ENCODE results near the gene PLXDC1. TPM values are rescaled to one million over a fixed set of nuclear protein-coding genes. Genes with fewer than 3 reads are reported as not detected.

Gene PLXDC1
- total and polyA plus RNA-seq, 2 of the 8 experiments (the other 6 are each of a cell fraction or from before 2014, with no cell fraction given): 4.1 to 14.6 TPM

DNA sequence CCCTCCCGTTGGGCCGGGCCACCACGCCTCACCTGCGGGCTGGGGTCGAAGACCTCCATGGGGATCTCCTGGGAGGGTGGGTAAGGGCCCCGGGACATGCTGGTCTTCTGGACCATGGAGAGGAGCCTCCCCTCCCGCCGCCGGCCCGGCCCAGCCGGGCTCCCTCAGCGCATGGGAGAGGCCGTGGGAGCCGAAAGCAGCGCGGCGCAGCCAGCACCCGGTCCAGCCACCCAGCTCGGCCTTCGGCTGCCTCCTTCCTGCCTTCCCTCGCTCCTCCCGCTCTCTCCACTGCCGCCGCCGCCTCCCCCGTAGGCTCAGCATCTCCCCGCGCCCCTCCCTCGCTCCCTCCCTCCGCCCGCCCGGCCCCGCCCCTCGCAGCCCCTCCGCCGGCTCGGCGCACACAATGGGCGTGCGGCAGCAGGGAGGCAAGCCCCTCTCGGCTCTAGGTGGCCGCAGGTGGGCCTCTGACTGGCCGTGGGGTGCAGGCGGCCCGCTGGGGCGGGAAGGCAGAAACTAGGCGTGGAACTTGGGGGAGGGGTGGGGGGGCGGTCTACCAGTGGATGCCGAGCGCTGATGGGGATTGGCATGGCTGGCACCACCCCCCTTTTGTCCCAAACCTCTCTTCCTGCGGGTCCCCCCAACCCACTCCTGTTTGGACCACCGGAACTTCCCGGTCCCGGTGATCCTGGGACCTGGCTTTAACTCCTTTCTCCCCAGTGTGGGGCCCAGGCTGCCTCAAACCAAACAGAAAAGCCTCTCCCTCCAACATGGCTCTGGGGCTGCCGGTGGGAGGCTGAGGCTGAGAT, 46.1 kb upstream of the PLXDC1 start, which contains the start of gene CACNB1 (continued):
- TF ChIP-seq, protein P1, sequence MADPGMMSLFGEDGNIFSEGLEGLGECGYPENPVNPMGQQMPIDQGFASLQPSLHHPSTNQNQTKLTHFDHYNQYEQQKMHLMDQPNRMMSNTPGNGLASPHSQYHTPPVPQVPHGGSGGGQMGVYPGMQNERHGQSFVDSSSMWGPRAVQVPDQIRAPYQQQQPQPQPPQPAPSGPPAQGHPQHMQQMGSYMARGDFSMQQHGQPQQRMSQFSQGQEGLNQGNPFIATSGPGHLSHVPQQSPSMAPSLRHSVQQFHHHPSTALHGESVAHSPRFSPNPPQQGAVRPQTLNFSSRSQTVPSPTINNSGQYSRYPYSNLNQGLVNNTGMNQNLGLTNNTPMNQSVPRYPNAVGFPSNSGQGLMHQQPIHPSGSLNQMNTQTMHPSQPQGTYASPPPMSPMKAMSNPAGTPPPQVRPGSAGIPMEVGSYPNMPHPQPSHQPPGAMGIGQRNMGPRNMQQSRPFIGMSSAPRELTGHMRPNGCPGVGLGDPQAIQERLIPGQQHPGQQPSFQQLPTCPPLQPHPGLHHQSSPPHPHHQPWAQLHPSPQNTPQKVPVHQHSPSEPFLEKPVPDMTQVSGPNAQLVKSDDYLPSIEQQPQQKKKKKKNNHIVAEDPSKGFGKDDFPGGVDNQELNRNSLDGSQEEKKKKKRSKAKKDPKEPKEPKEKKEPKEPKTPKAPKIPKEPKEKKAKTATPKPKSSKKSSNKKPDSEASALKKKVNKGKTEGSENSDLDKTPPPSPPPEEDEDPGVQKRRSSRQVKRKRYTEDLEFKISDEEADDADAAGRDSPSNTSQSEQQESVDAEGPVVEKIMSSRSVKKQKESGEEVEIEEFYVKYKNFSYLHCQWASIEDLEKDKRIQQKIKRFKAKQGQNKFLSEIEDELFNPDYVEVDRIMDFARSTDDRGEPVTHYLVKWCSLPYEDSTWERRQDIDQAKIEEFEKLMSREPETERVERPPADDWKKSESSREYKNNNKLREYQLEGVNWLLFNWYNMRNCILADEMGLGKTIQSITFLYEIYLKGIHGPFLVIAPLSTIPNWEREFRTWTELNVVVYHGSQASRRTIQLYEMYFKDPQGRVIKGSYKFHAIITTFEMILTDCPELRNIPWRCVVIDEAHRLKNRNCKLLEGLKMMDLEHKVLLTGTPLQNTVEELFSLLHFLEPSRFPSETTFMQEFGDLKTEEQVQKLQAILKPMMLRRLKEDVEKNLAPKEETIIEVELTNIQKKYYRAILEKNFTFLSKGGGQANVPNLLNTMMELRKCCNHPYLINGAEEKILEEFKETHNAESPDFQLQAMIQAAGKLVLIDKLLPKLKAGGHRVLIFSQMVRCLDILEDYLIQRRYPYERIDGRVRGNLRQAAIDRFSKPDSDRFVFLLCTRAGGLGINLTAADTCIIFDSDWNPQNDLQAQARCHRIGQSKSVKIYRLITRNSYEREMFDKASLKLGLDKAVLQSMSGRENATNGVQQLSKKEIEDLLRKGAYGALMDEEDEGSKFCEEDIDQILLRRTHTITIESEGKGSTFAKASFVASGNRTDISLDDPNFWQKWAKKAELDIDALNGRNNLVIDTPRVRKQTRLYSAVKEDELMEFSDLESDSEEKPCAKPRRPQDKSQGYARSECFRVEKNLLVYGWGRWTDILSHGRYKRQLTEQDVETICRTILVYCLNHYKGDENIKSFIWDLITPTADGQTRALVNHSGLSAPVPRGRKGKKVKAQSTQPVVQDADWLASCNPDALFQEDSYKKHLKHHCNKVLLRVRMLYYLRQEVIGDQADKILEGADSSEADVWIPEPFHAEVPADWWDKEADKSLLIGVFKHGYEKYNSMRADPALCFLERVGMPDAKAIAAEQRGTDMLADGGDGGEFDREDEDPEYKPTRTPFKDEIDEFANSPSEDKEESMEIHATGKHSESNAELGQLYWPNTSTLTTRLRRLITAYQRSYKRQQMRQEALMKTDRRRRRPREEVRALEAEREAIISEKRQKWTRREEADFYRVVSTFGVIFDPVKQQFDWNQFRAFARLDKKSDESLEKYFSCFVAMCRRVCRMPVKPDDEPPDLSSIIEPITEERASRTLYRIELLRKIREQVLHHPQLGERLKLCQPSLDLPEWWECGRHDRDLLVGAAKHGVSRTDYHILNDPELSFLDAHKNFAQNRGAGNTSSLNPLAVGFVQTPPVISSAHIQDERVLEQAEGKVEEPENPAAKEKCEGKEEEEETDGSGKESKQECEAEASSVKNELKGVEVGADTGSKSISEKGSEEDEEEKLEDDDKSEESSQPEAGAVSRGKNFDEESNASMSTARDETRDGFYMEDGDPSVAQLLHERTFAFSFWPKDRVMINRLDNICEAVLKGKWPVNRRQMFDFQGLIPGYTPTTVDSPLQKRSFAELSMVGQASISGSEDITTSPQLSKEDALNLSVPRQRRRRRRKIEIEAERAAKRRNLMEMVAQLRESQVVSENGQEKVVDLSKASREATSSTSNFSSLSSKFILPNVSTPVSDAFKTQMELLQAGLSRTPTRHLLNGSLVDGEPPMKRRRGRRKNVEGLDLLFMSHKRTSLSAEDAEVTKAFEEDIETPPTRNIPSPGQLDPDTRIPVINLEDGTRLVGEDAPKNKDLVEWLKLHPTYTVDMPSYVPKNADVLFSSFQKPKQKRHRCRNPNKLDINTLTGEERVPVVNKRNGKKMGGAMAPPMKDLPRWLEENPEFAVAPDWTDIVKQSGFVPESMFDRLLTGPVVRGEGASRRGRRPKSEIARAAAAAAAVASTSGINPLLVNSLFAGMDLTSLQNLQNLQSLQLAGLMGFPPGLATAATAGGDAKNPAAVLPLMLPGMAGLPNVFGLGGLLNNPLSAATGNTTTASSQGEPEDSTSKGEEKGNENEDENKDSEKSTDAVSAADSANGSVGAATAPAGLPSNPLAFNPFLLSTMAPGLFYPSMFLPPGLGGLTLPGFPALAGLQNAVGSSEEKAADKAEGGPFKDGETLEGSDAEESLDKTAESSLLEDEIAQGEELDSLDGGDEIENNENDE (IDR thresholded peaks at IDR 0.05; ENCODE audit: insufficient replicate concordance, low read length): no peak
- TF ChIP-seq TAF7 (optimal IDR thresholded peaks at IDR 0.05; ENCODE audit: borderline replicate concordance, low read depth, low read length) (peak; percentile 20), CHD1 (IDR thresholded peaks at IDR 0.05; ENCODE audit: low read depth, low read length) (no peak), YY1 (IDR thresholded peaks at IDR 0.05; ENCODE audit: low read depth, low read length) (0 out of 2 replicates have a peak, but pooled peaks have one; percentile 6), SRF (IDR thresholded peaks at IDR 0.05; ENCODE audit: low read depth, low read length) (no peak), RAD21 (IDR thresholded peaks at IDR 0.05 in 1 of 2, conservative IDR thresholded peaks at IDR 0.05 in 1 of 2; ENCODE audit: low read depth in 2 of 2, low read length in 2 of 2) (no peak), POLR2A (IDR thresholded peaks at IDR 0.05; ENCODE audit: control extremely low read depth in 1 of 2, low read depth in 2 of 2, low read length in 2 of 2) (peak in 1 of 2 experiments; percentile 38; a peak in 1 of 3 replicates), MAFK (IDR thresholded peaks at IDR 0.05; ENCODE audit: low read depth, low read length) (no peak), SP2 (IDR thresholded peaks at IDR 0.05; ENCODE audit: low read length) (no peak)
- TF ChIP-seq, protein P2, sequence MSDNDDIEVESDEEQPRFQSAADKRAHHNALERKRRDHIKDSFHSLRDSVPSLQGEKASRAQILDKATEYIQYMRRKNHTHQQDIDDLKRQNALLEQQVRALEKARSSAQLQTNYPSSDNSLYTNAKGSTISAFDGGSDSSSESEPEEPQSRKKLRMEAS (IDR thresholded peaks at IDR 0.05): peak; percentile 60

All from H1 (cell line).